ENCODE results near the gene EPO. TPM values are rescaled to one million over a fixed set of nuclear protein-coding genes. Genes with fewer than 3 reads are reported as not detected.

The EPO gene
- total and polyA plus RNA-seq, 2 experiments from 2014 or later = 0.46 TPM; not detected in 1

DNA sequence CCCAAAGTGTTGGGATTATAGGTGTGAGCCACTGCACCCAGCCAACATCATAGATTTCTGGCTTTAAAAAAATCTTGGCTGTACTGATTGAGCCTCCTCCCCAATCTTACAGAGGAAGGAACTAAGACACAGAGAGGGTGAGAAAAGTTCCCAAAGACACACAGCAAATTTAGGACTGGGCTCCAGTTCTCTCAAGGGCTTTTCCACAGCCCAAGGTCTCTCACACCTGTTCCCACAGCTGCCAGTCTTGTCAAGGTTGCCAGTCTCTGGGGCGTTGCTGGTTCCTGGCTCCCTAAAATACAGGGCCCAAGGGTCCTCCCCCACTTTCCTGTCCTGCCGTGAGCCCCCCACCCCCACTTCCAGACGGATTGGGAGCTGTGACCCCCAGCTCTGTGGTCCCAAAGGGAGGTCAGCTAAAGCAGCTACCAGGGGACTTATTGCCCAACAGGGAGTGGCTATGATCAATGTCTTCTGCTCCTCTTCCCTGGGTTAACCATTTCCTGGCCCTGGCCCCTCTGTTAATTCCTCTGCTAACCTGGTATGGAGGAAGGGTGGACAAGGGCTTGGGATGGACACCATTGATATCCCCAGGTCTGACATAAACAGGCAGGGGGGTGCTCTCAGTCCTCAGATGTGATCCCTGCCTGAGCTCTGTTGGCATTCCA is 10.0 kb downstream of the EPO start:
- H3K4me3 ChIP-seq = no peak overlapping the region
- H3K27me3 ChIP-seq = peaks cover 7% of the 10 kb centered on the region
- TF ChIP-seq, protein P1, sequence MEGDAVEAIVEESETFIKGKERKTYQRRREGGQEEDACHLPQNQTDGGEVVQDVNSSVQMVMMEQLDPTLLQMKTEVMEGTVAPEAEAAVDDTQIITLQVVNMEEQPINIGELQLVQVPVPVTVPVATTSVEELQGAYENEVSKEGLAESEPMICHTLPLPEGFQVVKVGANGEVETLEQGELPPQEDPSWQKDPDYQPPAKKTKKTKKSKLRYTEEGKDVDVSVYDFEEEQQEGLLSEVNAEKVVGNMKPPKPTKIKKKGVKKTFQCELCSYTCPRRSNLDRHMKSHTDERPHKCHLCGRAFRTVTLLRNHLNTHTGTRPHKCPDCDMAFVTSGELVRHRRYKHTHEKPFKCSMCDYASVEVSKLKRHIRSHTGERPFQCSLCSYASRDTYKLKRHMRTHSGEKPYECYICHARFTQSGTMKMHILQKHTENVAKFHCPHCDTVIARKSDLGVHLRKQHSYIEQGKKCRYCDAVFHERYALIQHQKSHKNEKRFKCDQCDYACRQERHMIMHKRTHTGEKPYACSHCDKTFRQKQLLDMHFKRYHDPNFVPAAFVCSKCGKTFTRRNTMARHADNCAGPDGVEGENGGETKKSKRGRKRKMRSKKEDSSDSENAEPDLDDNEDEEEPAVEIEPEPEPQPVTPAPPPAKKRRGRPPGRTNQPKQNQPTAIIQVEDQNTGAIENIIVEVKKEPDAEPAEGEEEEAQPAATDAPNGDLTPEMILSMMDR (IDR thresholded peaks at IDR 0.05; ENCODE audit: low read depth, low read length) = no peak
- no peaks in the 10 kb centered on the region for H3K36me3 ChIP-seq
- H3K27ac ChIP-seq = no peak overlapping the region
- no peaks in the 10 kb centered on the region for H3K9me3 ChIP-seq (ENCODE audit: low read depth)
- no peak for DNase-seq (ENCODE audit: low read depth in 1 of 2, low spot score in 1 of 2)
- no peaks in the 10 kb centered on the region for H3K4me1 ChIP-seq (ENCODE audit: low read depth)

- TF ChIP-seq, protein P1 (IDR thresholded peaks at IDR 0.05; ENCODE audit: low read depth, low read length) = no peak
- no peak overlapping the region for H3K4me3 ChIP-seq
- no peak for DNase-seq (ENCODE audit: low read depth in 1 of 2, low spot score in 1 of 2)
- no peak overlapping the region for H3K27ac ChIP-seq
- H3K9me3 ChIP-seq (ENCODE audit: low read depth) = no peaks in the 10 kb centered on the region
- H3K36me3 ChIP-seq = no peaks in the 10 kb centered on the region
- no peaks in the 10 kb centered on the region for H3K4me1 ChIP-seq (ENCODE audit: low read depth)
- peaks cover 7% of the 10 kb centered on the region for H3K27me3 ChIP-seq
Measured at GRCh38 chr7:100731937-100732636, 11.8 kb downstream of the EPO start.

DNA sequence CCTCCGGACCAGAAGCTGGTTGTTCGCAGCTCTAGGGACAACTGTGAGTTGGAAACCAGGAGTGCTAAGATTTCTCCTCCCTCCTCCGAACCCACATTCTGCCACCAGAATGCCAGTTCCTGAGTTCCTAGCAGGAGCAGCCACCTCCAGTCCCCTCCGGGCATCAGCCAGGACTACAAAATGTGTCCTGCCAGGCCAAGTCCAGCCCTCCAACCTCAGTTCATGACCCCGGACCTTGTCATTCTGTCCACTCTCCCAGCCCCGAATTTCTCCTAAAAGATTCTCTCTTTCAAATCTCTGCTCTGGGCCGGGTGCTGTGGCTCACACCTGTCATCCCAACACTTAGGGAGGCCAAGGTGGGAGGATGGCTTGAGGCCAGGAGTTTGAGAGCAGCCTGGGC is 15.5 kb downstream of the EPO start:
- TF ChIP-seq, protein P1 (IDR thresholded peaks at IDR 0.05; ENCODE audit: low read depth, low read length) = no peak
- Histone ChIP-seq H3K27me3 (no peaks in the 10 kb centered on the region), H3K36me3 (no peaks in the 10 kb centered on the region), H3K4me1 (ENCODE audit: low read depth) (no peaks in the 10 kb centered on the region), H3K4me3 (no peak overlapping the region), H3K27ac (no peak overlapping the region), H3K9me3 (ENCODE audit: low read depth) (no peaks in the 10 kb centered on the region)
- DNase-seq (ENCODE audit: low read depth in 1 of 2, low spot score in 1 of 2) = no peak

GRCh38 chr7:100736671-100737070 is 16.4 kb downstream of the EPO start:
- H3K27ac ChIP-seq = no peak overlapping the region
- no peaks in the 10 kb centered on the region for H3K36me3 ChIP-seq
- TF ChIP-seq, protein P1 (IDR thresholded peaks at IDR 0.05; ENCODE audit: low read depth, low read length) = no peak
- H3K9me3 ChIP-seq (ENCODE audit: low read depth) = no peaks in the 10 kb centered on the region
- H3K4me3 ChIP-seq = no peak overlapping the region
- DNase-seq (ENCODE audit: low read depth in 1 of 2, low spot score in 1 of 2) = no peak
- H3K4me1 ChIP-seq (ENCODE audit: low read depth) = no peaks in the 10 kb centered on the region
- no peaks in the 10 kb centered on the region for H3K27me3 ChIP-seq

DNA sequence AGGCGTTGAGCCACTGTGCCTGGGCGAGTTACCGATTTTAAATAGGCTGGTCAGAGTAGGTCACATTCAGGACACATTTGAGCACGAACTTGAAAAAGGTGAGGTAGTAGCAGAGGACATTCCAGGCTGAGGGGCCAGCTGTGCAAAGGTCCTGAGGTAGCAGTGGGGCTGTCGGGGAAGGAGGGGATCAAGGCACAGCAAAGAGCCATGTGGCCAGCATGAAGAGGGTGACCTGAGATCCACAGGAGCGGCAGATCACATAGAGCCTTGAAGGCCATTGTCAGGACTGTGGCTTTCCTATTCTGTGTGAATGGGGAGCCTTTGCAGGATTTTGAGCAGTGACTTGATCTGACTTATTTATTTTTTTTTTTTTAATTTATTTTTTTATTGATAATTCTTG is 19.7 kb downstream of the EPO start:
- Histone ChIP-seq H3K27me3 (no peaks in the 10 kb centered on the region), H3K9me3 (ENCODE audit: low read depth) (no peaks in the 10 kb centered on the region)

More for the DNA sequence above, 19.7 kb downstream of the EPO start:
- H3K27ac ChIP-seq = no peak overlapping the region
- H3K36me3 ChIP-seq = no peaks in the 10 kb centered on the region
- no peaks in the 10 kb centered on the region for H3K4me1 ChIP-seq (ENCODE audit: low read depth)
- DNase-seq (ENCODE audit: low read depth in 1 of 2, low spot score in 1 of 2) = no peak
- TF ChIP-seq, protein P1 (IDR thresholded peaks at IDR 0.05; ENCODE audit: low read depth, low read length) = no peak
- no peak overlapping the region for H3K4me3 ChIP-seq

Measured in cardiac muscle cell (in vitro differentiated cells and primary cell).